HepG2 (cell line): ENCODE measurements around the gene MBTD1. TPM values are rescaled to one million over a fixed set of nuclear protein-coding genes. Genes with fewer than 3 reads are reported as not detected.
A peak's percentile ranks its signal among the peaks of the same experiment; 100 is the strongest.

ENCODE experiments used
- AHDC1 ChIP-seq: sonication (generic); formaldehyde crosslinking; IDR thresholded peaks from 2 replicates; pipeline ENCODE4 v1.5.1; 2020; ENCODE audit warnings: mild to moderate bottlenecking, missing genetic modification reagents, borderline replicate concordance
- ARNTL ChIP-seq: sonication (generic); formaldehyde crosslinking; IDR thresholded peaks from 2 replicates; pipeline ENCODE4 v1.4.0; 2020; ENCODE audit warnings: mild to moderate bottlenecking, missing genetic modification reagents
- ATF5 ChIP-seq: sonication (generic); formaldehyde crosslinking; IDR thresholded peaks from 2 replicates; pipeline ENCODE4 v1.4.0; 2020; ENCODE audit warnings: mild to moderate bottlenecking, low read depth, missing genetic modification reagents
- CREB3 ChIP-seq: sonication (generic); formaldehyde crosslinking; IDR thresholded peaks from 2 replicates; pipeline ENCODE4 v1.5.0; 2020; ENCODE audit warnings: missing genetic modification reagents
- FLYWCH1 ChIP-seq: sonication (generic); formaldehyde crosslinking; IDR thresholded peaks from 2 replicates; pipeline ENCODE4 v1.8.1; 2023; ENCODE audit warnings: mild to moderate bottlenecking, missing genetic modification reagents
- HOXA3 ChIP-seq: sonication (generic); formaldehyde crosslinking; IDR thresholded peaks from 2 replicates; pipeline ENCODE4 v1.5.0; 2020; ENCODE audit warnings: missing genetic modification reagents
- IKZF4 ChIP-seq: sonication (generic); formaldehyde crosslinking; IDR thresholded peaks from 2 replicates; pipeline ENCODE4 v1.5.1; 2020; ENCODE audit warnings: borderline replicate concordance, mild to moderate bottlenecking, low read depth, missing genetic modification reagents; ENCODE audit errors: not compliant biosample characterization
- MEF2D ChIP-seq: sonication (generic); formaldehyde crosslinking; IDR thresholded peaks from 2 replicates; pipeline ENCODE4 v1.5.1; 2020; ENCODE audit warnings: mild to moderate bottlenecking, missing genetic modification reagents
- SATB2 ChIP-seq: sonication (generic); formaldehyde crosslinking; IDR thresholded peaks from 2 replicates; pipeline ENCODE4 v1.5.0; 2020; ENCODE audit warnings: missing genetic modification reagents
- SNAPC4 ChIP-seq: sonication (generic); formaldehyde crosslinking; IDR thresholded peaks from 2 replicates; pipeline ENCODE4 v1.4.0; 2020; ENCODE audit warnings: mild to moderate bottlenecking, missing genetic modification reagents
- SRY ChIP-seq: sonication (generic); formaldehyde crosslinking; IDR thresholded peaks from 2 replicates; pipeline ENCODE4 v1.8.0; 2022; ENCODE audit warnings: mild to moderate bottlenecking, missing genetic modification reagents
- ZC3H4 ChIP-seq: sonication (generic); formaldehyde crosslinking; IDR thresholded peaks from 2 replicates; pipeline ENCODE4 v1.4.0; 2020; ENCODE audit warnings: missing genetic modification reagents, borderline replicate concordance
- ZKSCAN5 ChIP-seq: sonication (generic); formaldehyde crosslinking; IDR thresholded peaks from 2 replicates; pipeline ENCODE4 v1.5.1; 2020; ENCODE audit warnings: mild to moderate bottlenecking, missing genetic modification reagents
- ZKSCAN8 ChIP-seq: IDR thresholded peaks from 2 replicates; pipeline ENCODE4 v1.6.1; 2016; ENCODE audit warnings: borderline replicate concordance, missing genetic modification reagents, missing compliant biosample characterization
- ZNF816 ChIP-seq: sonication (generic); formaldehyde crosslinking; IDR thresholded peaks from 2 replicates; pipeline ENCODE4 v1.8.0; 2022; ENCODE audit warnings: missing genetic modification reagents, mild to moderate bottlenecking, borderline replicate concordance
- polyA plus RNA-seq, 8 experiments: library from polyadenylated mRNA; depleted of rRNA in 3 of 8; stranded (reverse) in 7 of 8; unstranded in 1 of 8; fragments of >200 nt; fragmentation: Illumina TruSeq in 4 of 8; extraction: Trizol in 4 of 8; gene quantifications; 2 replicates each; pipeline versions ENCODE4 v1.2.1 to v1.2.3, GENCODE V29; 2011 to 2016; ENCODE audit warnings: low read depth in 4 of 8, missing spikeins in 1 of 8, mixed read lengths in 1 of 8; ENCODE audit not compliant: insufficient read depth in 1 of 8
- total RNA-seq, 5 experiments: library from RNA; depleted of rRNA; stranded (reverse); fragments of >200 nt; fragmentation: Illumina TruSeq; extraction: Trizol; gene quantifications; 2 replicates each; pipeline ENCODE4 v1.2.3, GENCODE V29; 2016; ENCODE audit warnings: low read depth in 1 of 5

The MBTD1 gene
- total and polyA plus RNA-seq, 2 of the 13 experiments (the other 11 are each of a cell fraction or from before 2014, with no cell fraction given), result 20.9 TPM

GRCh38 chr17:51166987-51167931 lies 92.6 kb downstream of the MBTD1 start (continued):
- TF ChIP-seq SNAPC4 (CRISPR knock-in tag) (no peak), ZNF816 (CRISPR knock-in tag) (peak; percentile 66; the same call in 1 of the 2 replicates), CREB3 (peak; percentile 55; the same call in 1 of the 2 replicates), ARNTL (CRISPR knock-in tag) (no peak; the same call in 1 of the 2 replicates), HOXA3 (CRISPR knock-in tag) (no peak; the same call in 1 of the 2 replicates), ZC3H4 (CRISPR knock-in tag) (no peak), SATB2 (no peak; the same call in 1 of the 2 replicates), ZKSCAN5 (CRISPR knock-in tag) (0 out of 2 replicates have a peak, but pooled peaks have one; percentile 26), FLYWCH1 (CRISPR knock-in tag) (0 out of 2 replicates have a peak, but pooled peaks have one; percentile 12), SRY (CRISPR knock-in tag) (no peak), IKZF4 (CRISPR knock-in tag) (no peak), ATF5 (CRISPR knock-in tag) (no peak), MEF2D (CRISPR knock-in tag) (peak; percentile 68; the same call in 1 of the 2 replicates), ZKSCAN8 (no peak), AHDC1 (0 out of 2 replicates have a peak, but pooled peaks have one; percentile 33)
